Measurements from ENCODE around the gene PIK3CD. TPM values are rescaled to one million over a fixed set of nuclear protein-coding genes. Genes with fewer than 3 reads are reported as not detected.

Gene PIK3CD
- total and polyA plus RNA-seq, 2 of the 8 experiments (the other 6 are each of a cell fraction or from before 2014, with no cell fraction given), result 20.6 to 24.1 TPM

GRCh38 chr1:9676815-9677393 is 25.4 kb downstream of the PIK3CD start:
- Histone ChIP-seq H3K9ac (replicated peaks in 1 of 4; ENCODE audit: extremely low read depth in 1 of 4, low read depth in 3 of 4, low read length in 3 of 4) (no peak overlapping the region), H3K14ac (ENCODE audit: insufficient read length) (no peak overlapping the region), H3K4me3 (ENCODE audit: extremely low read depth in 1 of 4, insufficient read depth in 2 of 4, low read depth in 3 of 4, low read length in 4 of 4) (no peak overlapping the region), H3K36me3 (ENCODE audit: control insufficient read depth in 2 of 4, insufficient read depth in 4 of 4, low read length in 3 of 4) (no peaks in the 10 kb centered on the region), H2AFZ (ENCODE audit: low read length) (no peak overlapping the region), H3K4me1 (replicated peaks in 1 of 4; ENCODE audit: control insufficient read depth in 3 of 4, insufficient read depth in 4 of 4, low read length in 3 of 4) (0 out of 7 replicates have a peak, but pooled peaks cover 0 to 2% (median 0%) of the 10 kb centered on the region in 4 experiments), H2BK5ac (ENCODE audit: low read depth, low read length) (no peak overlapping the region), H2BK12ac (ENCODE audit: low read depth, low read length) (no peak overlapping the region), H4K91ac (replicated peaks; ENCODE audit: insufficient read length, low read length) (no peak overlapping the region), H4K20me1 (replicated peaks in 1 of 2; ENCODE audit: control insufficient read depth in 1 of 2, insufficient read depth in 2 of 2, low read length in 2 of 2) (peaks cover 0 to 2% of the 10 kb centered on the region in 2 experiments), H2BK120ac (replicated peaks; ENCODE audit: low read depth, low read length) (no peak overlapping the region), H3K79me2 (ENCODE audit: control insufficient read depth in 1 of 2, insufficient read depth in 2 of 2, low read length in 2 of 2) (no peaks in the 10 kb centered on the region), H4K5ac (ENCODE audit: insufficient read length, low read depth, low read length) (no peak overlapping the region), H3K23me2 (ENCODE audit: low read depth, low read length) (no peaks in the 10 kb centered on the region), H2BK20ac (ENCODE audit: low read length) (no peak overlapping the region), H3K27ac (ENCODE audit: low read depth, low read length) (no peak overlapping the region), H3K18ac (ENCODE audit: extremely low read depth, low read length) (no peak overlapping the region), H3K27me3 (replicated peaks in 1 of 4; ENCODE audit: control insufficient read depth in 3 of 4, extremely low read depth in 1 of 4, insufficient read depth in 3 of 4, low read length in 3 of 4) (no peaks in the 10 kb centered on the region), H3K79me1 (ENCODE audit: low read depth, low read length) (no peaks in the 10 kb centered on the region), H2AK5ac (ENCODE audit: low read depth, low read length) (no peak overlapping the region), H3K4ac (replicated peaks; ENCODE audit: insufficient read length, low read depth, low read length) (no peak overlapping the region), H3K56ac (replicated peaks; ENCODE audit: insufficient read length, low read depth, low read length) (no peak overlapping the region), H4K8ac (ENCODE audit: extremely low read depth, insufficient read depth, low read length) (no peak overlapping the region), H3K4me2 (ENCODE audit: insufficient read depth in 1 of 2, low read depth in 2 of 2, low read length in 2 of 2) (no peak overlapping the region), H2BK15ac (ENCODE audit: low read length) (no peak overlapping the region), H3K23ac (ENCODE audit: insufficient read length) (no peak overlapping the region), H3K9me3 (ENCODE audit: insufficient read depth in 2 of 2, low read depth in 1 of 2, low read length in 1 of 2) (no peaks in the 10 kb centered on the region)
- WGBS, 2 experiments (ENCODE audit: extremely low coverage in 1 of 2, insufficient coverage in 1 of 2, insufficient read length in 1 of 2, insufficient replicate concordance in 2 of 2, low coverage in 1 of 2, low lambda C conversion rate in 2 of 2, missing lambda C conversion rate in 1 of 2), result 93% methylated on average over 10 of the region's 10 CpGs; no CpG with 5 or more reads in 1 of the 2 experiments
- CTCF ChIA-PET (ENCODE audit: partially characterized antibody), result interaction anchor here (0.7 to 1.2 kb wide), 4 partner anchors 10 to 44 kb away, joined by 3 to 5 read pairs (median 3); no protein-coding TSS in a partner anchor
- FAIRE-seq, result no peak
- DNase-seq (ENCODE audit: low read depth in 1 of 2, low spot score in 2 of 2), result no peak
- POLR2A ChIA-PET (ENCODE audit: partially characterized antibody), result interaction anchor here (1.4 to 2.0 kb wide), 2 partner anchors 10 to 12 kb away, joined by 3 to 4 read pairs; no protein-coding TSS in a partner anchor
- TF ChIP-seq RBBP5 (IDR thresholded peaks at IDR 0.05; ENCODE audit: borderline replicate concordance, low read depth, low read length) (no peak), RXRA (IDR thresholded peaks at IDR 0.05; ENCODE audit: insufficient read depth, low read depth, low read length) (no peak), JUND (IDR thresholded peaks at IDR 0.05; ENCODE audit: low read length) (no peak), BRCA1 (IDR thresholded peaks at IDR 0.05; ENCODE audit: low read depth, low read length) (no peak), BACH1 (IDR thresholded peaks at IDR 0.05; ENCODE audit: low read length) (no peak), CTBP2 (IDR thresholded peaks at IDR 0.05; ENCODE audit: borderline replicate concordance, insufficient read depth, insufficient read length, low read length) (no peak), PHF8 (conservative IDR thresholded peaks at IDR 0.05; ENCODE audit: low read depth, low read length) (no peak), SP1 (IDR thresholded peaks at IDR 0.05; ENCODE audit: low read depth, low read length) (no peak), CTCF (IDR thresholded peaks at IDR 0.05; ENCODE audit: control extremely low read depth in 1 of 3, insufficient read depth in 1 of 3, low read depth in 1 of 3, low read length in 3 of 3) (no peak), SIN3A (conservative IDR thresholded peaks at IDR 0.05 in 1 of 2, IDR thresholded peaks at IDR 0.05 in 1 of 2; ENCODE audit: low read depth in 1 of 2, low read length in 2 of 2) (no peak)

Measured in H1 (cell line).